ENCODE results near the gene PPP4C.
A peak's percentile ranks its signal among the peaks of the same experiment; 100 is the strongest.
"Not testable (repeated sequence)": the region's sequence is repeated elsewhere in the genome, so short reads cannot be mapped to it uniquely, and the experiment has no call there.

PPP4C gene

DNA sequence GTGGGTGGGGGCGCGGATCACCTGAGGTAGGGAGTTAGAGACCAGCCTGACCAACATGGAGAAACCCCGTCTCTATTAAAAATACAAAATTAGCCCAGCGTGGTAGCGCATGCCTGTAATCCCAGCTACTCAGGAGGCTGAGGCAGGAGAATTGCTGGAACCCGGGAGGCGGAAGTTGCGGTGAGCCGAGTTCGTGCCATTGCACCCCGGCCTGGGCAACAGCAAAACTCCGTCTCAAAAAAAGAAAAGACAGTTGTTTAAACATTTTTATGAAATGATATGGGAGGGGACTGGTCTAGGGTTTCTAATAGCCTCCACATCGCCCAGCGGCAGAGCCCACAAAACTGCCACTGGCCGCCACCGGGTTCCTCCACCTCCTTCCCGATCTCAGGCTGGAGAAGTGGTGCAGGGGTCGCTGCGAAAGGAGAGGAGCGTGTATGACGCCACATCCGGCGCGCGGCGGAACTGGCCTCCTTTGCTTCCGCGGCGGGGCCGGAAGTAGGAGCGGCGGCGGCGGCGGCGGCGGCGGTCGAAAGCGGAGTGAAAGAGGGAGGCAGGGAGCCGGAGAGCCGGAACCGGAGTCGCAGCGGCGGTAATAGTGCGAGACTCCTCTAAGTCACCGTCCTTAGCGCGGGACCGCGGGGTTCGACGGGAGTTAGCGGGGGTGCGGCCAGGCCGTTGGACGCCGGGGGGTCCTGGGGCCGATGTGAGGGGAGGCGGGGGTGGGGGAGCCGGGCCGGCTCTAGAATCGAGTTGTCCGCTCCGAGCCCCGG lies at the start of gene PPP4C:
Gene PPP4C (plus strand): TSS at position 492 of the 773 bp plus-strand sequence. CDS start 384 bp downstream, outside the sequence.
- peaks cover 24% of the 10 kb centered on the region for H3K4me1 Mint-ChIP-seq (ENCODE audit: low read depth)
- no peaks in the 10 kb centered on the region for H3K27me3 Mint-ChIP-seq (ENCODE audit: low read depth)
- peak; percentile 92 for DNase-seq (ENCODE audit: low spot score)
- no peaks in the 10 kb centered on the region for H3K9me3 Mint-ChIP-seq
- H3K27ac Mint-ChIP-seq: peak within 1 kb of the TSS; percentile 91
- peaks cover 41% of the 10 kb centered on the region for H3K36me3 Mint-ChIP-seq (ENCODE audit: low read depth)
- peak within 1 kb of the TSS; percentile 93 for H3K4me3 Mint-ChIP-seq

DNA sequence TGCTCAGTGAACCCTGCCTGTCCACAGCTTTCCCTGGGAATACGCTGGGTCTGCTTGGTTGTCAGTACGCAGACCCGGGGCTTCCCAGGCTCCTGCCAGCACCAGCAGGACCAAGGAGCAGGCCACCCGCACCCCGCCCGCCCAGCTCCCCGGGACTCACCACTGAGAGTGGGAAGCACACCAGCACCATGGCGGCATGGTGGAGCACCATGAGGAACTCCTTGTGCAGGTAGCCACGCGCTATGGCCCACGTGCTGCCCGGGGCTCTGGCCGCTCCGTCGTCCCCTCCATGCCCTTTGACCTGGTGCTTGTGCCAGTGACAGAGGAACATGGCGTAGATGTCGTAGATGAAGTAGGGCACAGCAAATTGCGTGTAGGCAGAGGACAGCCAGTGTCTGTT lies 49.3 kb upstream of the PPP4C start:
- Mint-ChIP-seq H3K4me3 (no peak overlapping the region), H3K27ac (no peak overlapping the region), H3K4me1 (ENCODE audit: low read depth) (no peaks in the 10 kb centered on the region), H3K27me3 (ENCODE audit: low read depth) (peaks cover 42% of the 10 kb centered on the region), H3K9me3 (no peaks in the 10 kb centered on the region), H3K36me3 (ENCODE audit: low read depth) (no peaks in the 10 kb centered on the region)
- DNase-seq (ENCODE audit: low spot score): no peak

DNA sequence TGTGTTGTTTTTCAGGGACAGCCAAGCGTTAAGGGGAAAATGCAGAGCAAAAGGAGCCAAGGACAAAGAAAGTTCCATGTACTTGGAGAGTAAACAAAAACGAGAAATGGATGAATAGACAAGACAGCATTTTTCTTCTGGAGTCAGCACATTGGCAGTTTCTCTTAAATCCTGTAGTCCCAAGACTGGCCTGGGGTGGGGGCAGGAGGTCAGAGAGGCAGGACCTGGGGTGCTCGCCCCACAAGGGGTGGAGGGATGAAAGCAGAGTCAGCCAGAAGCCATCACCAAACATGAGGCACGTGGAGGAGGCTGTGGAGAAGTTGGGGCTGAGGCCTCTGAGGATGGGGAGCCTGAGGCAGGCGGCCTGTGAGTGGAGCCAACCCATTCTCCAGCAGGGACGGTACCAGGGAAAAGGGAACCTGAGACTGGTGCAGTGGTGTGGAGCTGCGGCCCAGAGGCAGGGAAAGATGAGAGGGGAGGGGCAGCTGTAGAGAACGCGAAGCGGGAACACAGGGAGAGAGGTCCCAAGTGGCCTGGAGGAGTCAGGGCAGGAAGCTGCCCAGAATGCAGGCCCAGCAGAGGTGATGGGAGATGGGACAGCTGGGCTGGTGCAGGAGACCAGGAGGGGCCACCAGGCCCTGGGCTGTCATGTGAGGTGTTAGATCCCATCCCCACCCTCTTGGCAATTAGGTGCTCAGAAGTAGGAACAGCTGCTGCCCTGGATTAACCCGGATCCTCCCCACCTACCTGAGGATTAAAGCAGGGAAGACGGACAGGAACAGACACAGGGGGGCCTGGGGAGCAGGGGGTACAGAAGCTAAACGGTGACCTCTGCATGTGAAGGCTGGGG lies 48.0 kb upstream of the PPP4C start:
- Mint-ChIP-seq H3K36me3 (ENCODE audit: low read depth) (peaks cover 1% of the 10 kb centered on the region), H3K4me1 (ENCODE audit: low read depth) (peaks cover 4% of the 10 kb centered on the region), H3K27ac (no peak overlapping the region), H3K27me3 (ENCODE audit: low read depth) (peaks cover 52% of the 10 kb centered on the region), H3K9me3 (no peaks in the 10 kb centered on the region), H3K4me3 (no peak overlapping the region)
- no peak for DNase-seq (ENCODE audit: low spot score)

DNA sequence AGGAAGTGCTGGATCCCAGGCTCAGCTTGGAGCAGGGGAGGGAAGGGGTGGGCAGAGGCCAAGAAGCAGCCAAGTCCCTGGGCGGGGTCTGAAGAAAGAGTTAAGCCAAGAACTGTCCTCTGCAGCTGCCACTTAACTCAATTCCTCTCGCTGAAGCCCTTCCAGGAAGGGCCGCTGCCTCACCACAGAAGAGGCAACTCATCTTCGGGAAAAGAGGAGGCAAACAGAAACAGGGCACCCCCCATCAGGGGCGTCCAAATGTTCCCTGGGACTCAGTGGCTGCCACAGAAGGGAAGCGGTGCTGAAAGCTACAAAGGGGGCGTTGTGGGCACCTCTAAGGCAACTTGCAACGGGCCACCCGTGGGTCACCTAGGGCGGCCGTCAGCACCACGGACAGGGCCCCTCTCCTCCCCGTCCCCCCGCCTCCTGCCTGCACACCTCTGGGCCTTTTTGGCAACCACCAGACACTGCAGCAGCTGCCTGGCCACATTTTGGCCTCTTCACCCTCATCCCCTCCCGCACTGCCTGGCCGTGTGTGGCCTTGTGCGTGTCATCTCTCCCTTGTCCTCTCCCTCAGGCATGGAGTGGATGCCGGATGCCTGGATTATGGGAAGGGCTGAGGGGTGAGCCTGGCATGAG lies 47.2 kb upstream of the PPP4C start:
- Mint-ChIP-seq H3K36me3 (ENCODE audit: low read depth) (peaks cover 1% of the 10 kb centered on the region), H3K27ac (no peak overlapping the region), H3K9me3 (no peaks in the 10 kb centered on the region), H3K4me3 (no peak overlapping the region), H3K4me1 (ENCODE audit: low read depth) (peaks cover 4% of the 10 kb centered on the region), H3K27me3 (ENCODE audit: low read depth) (peaks cover 52% of the 10 kb centered on the region)
- peak; percentile 19 for DNase-seq (ENCODE audit: low spot score)

DNA sequence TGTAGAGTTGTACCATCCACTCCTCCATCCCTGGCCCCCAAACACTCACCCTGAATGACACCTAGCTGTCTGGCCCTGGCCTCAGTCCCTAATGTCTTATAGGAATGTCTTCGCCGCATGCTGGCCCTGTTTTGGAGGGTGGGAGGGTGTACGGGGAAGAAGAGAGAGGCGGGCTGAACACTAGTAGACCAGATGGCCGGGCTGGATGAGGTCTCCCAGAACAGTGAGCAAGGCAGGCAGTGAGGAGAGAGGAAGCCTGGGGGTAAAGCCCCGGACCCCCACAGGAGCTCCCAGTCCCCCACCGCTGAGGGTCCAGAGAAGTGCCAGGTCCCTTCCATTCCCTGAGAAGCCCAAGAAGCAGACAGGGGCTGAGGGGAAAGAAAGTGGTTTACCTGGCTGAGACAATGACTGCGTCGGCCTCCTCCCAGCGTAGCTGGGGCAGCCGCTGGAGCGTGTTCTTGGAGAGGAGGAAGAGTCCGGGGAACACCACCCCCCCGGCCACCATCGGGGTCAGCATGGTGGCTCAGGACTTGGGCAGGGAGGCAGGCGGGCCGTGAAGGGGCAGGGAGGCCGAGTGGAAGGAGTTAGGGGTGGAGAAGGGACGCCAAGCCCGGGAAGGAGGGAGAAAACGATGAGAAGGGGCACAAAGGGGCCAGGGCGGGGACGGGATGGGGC lies 45.6 kb upstream of the PPP4C start:
- no peak overlapping the region for H3K27ac Mint-ChIP-seq
- peaks cover 1% of the 10 kb centered on the region for H3K36me3 Mint-ChIP-seq (ENCODE audit: low read depth)
- peaks cover 5% of the 10 kb centered on the region for H3K4me1 Mint-ChIP-seq (ENCODE audit: low read depth)
- H3K27me3 Mint-ChIP-seq (ENCODE audit: low read depth): peaks cover 53% of the 10 kb centered on the region
- H3K4me3 Mint-ChIP-seq: no peak overlapping the region
- no peaks in the 10 kb centered on the region for H3K9me3 Mint-ChIP-seq
- no peak for DNase-seq (ENCODE audit: low spot score)

DNA sequence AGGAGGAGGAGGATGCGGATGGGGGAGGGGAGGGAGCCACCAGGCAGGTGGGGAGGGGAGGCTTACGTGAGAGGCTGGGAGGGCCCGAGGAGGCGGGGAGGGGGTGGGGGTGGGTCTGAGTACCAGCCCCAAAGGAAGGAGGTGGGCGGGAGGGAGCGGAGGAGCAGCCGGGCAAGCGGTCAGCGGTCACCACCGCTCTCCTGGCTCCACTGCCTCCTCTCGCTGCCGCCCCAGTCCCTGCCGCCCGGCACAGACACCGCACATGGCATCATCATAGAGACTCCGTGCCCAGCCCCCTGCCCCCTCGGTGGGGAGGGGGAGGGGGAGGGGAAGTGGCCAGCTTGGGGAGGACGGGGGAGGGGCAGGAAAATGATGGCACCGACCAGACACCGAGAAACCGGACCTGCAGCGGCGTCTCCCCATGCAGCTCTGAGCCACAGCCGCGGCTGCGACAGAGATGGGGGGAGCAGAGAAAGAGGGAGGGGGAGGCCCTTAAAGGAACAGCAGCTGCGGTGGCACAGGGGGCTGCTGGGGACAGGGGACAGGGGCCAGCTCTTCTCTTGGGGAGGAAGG lies 44.9 kb upstream of the PPP4C start, which contains the start of gene TLCD3B:
Gene TLCD3B (minus strand): TSS at position 431 of the 573 bp plus-strand sequence. CDS start 744 bp downstream, outside the sequence.
- H3K36me3 Mint-ChIP-seq (ENCODE audit: low read depth): peaks cover 1% of the 10 kb centered on the region
- no peak for DNase-seq (ENCODE audit: low spot score)
- H3K27ac Mint-ChIP-seq: no peak within 1 kb of the TSS
- peak within 1 kb of the TSS; percentile 24 for H3K4me3 Mint-ChIP-seq
- no peaks in the 10 kb centered on the region for H3K9me3 Mint-ChIP-seq
- H3K27me3 Mint-ChIP-seq (ENCODE audit: low read depth): peaks cover 53% of the 10 kb centered on the region
- peaks cover 7% of the 10 kb centered on the region for H3K4me1 Mint-ChIP-seq (ENCODE audit: low read depth)

DNA sequence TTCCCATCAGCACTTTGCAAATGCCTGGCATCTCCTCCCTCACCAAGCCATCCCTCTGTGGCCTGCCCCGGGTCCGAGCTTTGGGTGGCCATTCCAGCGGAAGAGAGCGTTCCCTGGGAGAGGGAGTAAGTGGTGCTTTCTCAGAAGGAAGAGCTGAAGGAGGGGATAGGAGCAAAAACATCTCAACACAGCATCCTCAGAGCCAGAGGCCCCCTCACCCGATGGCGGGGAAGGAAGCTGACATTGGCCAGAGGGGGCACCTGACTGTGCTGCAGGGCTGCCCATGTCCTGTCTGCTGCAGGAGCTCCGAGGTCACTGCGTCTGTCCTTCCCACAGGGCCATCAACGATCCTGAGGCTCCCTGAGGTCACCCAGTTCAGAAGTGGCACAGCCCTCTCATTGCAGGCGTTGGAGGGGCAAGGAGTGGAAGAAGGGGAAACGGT lies 44.3 kb upstream of the PPP4C start:
- Mint-ChIP-seq H3K27me3 (ENCODE audit: low read depth) (peaks cover 56% of the 10 kb centered on the region), H3K4me3 (no peak overlapping the region), H3K9me3 (no peaks in the 10 kb centered on the region), H3K4me1 (ENCODE audit: low read depth) (peaks cover 7% of the 10 kb centered on the region), H3K36me3 (ENCODE audit: low read depth) (peaks cover 1% of the 10 kb centered on the region), H3K27ac (no peak overlapping the region)
- no peak for DNase-seq (ENCODE audit: low spot score)

DNA sequence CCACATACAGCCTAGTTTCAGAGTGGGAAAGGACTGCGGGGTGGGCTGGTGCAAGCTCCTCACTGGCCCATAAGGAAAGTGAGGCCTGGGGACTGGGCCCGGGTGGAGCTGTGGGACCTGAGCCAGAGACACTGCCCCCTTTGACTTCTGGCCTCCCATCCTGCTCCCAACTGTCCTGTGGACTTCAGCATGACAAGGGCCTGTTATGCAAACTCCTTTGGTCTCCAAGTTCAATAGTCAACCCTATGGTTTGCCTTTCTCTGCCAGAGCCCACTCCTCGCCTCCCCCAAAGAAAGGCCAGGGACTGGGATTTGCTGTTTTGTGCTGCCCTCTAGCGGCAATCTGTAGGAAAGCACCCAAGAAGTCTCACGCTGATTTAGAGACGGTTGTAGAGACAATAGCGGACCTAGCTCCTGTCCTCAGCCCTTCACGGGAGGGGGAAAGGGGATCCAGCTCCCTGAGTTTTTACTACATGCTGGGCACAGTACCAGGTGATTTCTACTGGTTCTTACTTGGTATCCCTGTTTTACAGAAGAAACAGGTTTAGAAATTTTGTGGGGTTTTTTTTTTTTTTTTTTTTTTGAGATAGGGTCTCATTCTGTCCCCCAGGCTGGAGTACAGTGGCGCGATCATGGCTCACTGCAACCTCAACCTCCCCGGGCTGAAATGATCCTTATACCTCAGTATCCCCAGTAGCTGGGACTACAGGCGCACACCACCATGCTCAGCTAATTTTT lies 43.5 kb upstream of the PPP4C start:
- H3K36me3 Mint-ChIP-seq (ENCODE audit: low read depth): peaks cover 1% of the 10 kb centered on the region
- H3K9me3 Mint-ChIP-seq: no peaks in the 10 kb centered on the region
- peak overlapping the region; percentile 24 for H3K4me3 Mint-ChIP-seq
- no peak overlapping the region for H3K27ac Mint-ChIP-seq
- peaks cover 7% of the 10 kb centered on the region for H3K4me1 Mint-ChIP-seq (ENCODE audit: low read depth)
- peaks cover 49% of the 10 kb centered on the region for H3K27me3 Mint-ChIP-seq (ENCODE audit: low read depth)
- peak; percentile 54 for DNase-seq (ENCODE audit: low spot score)

DNA sequence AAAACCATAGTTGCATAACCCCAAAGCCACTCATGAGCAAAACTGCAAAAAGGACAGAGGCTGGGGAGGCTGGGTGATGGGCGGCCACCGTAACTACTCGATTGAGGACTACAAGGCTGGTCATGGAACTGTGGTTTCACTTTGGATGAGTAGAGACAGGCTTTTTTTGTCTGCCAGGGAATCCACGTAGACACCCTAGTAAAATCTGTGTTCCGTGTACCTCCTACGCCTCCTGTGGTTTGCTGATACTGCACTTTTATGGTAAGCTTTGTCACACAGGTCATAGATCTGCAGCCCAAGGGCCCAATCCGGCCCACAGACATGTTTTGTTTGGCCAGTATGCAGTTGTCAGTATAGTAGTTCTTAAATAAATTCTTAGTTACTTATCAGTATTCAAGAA lies 42.5 kb upstream of the PPP4C start:
- no peak overlapping the region for H3K4me3 Mint-ChIP-seq
- peak; percentile 44 for DNase-seq (ENCODE audit: low spot score)
- no peak overlapping the region for H3K27ac Mint-ChIP-seq
- peaks cover 46% of the 10 kb centered on the region for H3K27me3 Mint-ChIP-seq (ENCODE audit: low read depth)
- H3K9me3 Mint-ChIP-seq: no peaks in the 10 kb centered on the region
- H3K36me3 Mint-ChIP-seq (ENCODE audit: low read depth): peaks cover 1% of the 10 kb centered on the region
- peaks cover 7% of the 10 kb centered on the region for H3K4me1 Mint-ChIP-seq (ENCODE audit: low read depth)

DNA sequence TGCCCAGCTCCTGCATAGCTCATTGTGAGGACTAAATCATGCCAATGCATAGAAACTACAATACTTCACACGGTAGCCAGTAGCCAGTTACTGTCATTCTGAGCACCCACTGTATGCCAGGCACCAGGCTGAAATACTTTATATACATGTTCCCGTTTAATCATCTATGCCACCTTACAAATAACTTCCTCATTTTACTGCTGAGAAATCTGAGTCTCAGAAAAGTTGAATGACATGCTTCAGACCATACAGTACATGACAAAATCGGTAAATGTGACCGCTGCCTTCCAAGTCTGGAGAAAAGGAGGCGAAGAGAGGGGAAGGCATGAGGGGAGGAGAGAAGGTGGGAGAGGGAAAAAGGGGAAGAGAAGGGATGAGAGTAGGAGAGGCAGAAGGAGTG lies 35.6 kb upstream of the PPP4C start:
- H3K4me1 Mint-ChIP-seq (ENCODE audit: low read depth): peaks cover 3% of the 10 kb centered on the region
- no peak for DNase-seq (ENCODE audit: low spot score)
- no peak overlapping the region for H3K4me3 Mint-ChIP-seq
- H3K9me3 Mint-ChIP-seq: no peaks in the 10 kb centered on the region
- H3K27me3 Mint-ChIP-seq (ENCODE audit: low read depth): peaks cover 21% of the 10 kb centered on the region
- no peaks in the 10 kb centered on the region for H3K36me3 Mint-ChIP-seq (ENCODE audit: low read depth)
- H3K27ac Mint-ChIP-seq: no peak overlapping the region

DNA sequence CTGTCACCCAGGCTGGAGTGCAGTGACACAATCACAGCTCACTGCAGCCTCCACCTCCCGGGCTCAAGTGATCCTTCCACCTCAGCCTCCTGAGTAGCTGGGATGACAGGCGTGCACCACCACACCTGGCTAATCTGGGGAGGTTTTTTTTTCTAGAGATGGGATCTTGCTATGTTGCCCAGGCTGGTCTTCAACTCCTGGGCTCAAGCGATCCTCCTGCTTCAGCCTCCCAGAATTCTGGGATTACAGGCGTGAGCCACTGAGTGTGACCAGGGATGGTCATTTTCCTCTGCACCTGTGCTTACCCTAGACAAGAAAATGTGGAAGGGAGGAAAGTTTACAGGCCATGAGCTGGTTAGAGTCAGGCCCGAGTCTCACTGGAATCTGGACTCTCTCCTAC lies 35.1 kb upstream of the PPP4C start:
- H3K27ac Mint-ChIP-seq; H3K9me3 Mint-ChIP-seq; H3K4me3 Mint-ChIP-seq; DNase-seq (ENCODE audit: low spot score); H3K4me1 Mint-ChIP-seq (ENCODE audit: low read depth); H3K36me3 Mint-ChIP-seq (ENCODE audit: low read depth): not testable (repeated sequence)
- peaks cover 21% of the 10 kb centered on the region for H3K27me3 Mint-ChIP-seq (ENCODE audit: low read depth)

DNA sequence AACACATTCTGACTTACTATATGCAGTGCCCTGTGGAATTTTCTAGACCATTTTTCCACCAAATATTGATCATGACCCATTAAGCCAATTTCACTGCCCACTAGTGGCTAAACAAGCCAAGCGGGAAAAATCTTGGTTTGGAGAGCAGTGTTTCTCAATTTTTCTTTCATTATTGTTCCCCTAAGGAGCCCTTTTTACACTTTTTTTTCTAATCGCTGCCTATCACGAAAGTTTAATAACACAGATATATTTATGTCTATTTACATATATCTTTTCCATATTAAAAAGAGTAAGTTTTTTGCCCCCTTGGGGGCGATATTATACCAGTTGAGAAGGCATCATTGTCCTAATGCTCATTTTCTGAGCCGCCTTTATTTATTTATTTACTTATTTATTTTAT lies 34.0 kb upstream of the PPP4C start:
- no peaks in the 10 kb centered on the region for H3K36me3 Mint-ChIP-seq (ENCODE audit: low read depth)
- no peak overlapping the region for H3K27ac Mint-ChIP-seq
- H3K9me3 Mint-ChIP-seq: no peaks in the 10 kb centered on the region
- H3K4me1 Mint-ChIP-seq (ENCODE audit: low read depth): peaks cover 2% of the 10 kb centered on the region
- H3K27me3 Mint-ChIP-seq (ENCODE audit: low read depth): peaks cover 17% of the 10 kb centered on the region
- H3K4me3 Mint-ChIP-seq: no peak overlapping the region
- no peak for DNase-seq (ENCODE audit: low spot score)

DNA sequence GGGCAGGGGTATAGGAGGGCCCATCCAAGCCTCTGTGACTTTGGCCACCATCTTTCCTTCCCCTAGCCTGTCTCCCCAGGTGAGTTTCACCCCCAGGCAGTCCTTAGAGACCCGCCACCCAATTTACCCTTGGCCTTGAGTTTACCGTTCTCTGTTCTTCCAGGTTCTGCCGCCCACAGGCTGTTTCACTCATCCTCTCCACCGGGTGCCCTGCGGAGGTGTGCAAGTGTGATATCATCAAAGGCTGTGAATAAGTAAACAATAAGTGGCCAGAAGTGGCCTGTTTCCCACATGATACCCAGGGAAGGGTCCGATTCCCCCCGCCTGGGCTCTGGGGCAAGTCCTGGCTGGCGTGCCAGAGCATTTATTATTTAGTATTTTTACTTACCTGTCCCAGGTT lies 29.6 kb upstream of the PPP4C start:
- DNase-seq (ENCODE audit: low spot score): no peak
- no peak overlapping the region for H3K4me3 Mint-ChIP-seq
- no peak overlapping the region for H3K27ac Mint-ChIP-seq
- peaks cover 6% of the 10 kb centered on the region for H3K27me3 Mint-ChIP-seq (ENCODE audit: low read depth)
- H3K36me3 Mint-ChIP-seq (ENCODE audit: low read depth): no peaks in the 10 kb centered on the region
- H3K4me1 Mint-ChIP-seq (ENCODE audit: low read depth): peaks cover 5% of the 10 kb centered on the region
- no peaks in the 10 kb centered on the region for H3K9me3 Mint-ChIP-seq
